NB4 (cell line): ENCODE measurements around the gene MAP7D2.

Source experiments
- DNase-seq: peaks from one replicate; pipeline ENCODE4 v3.0.0; 2010; ENCODE audit warnings: low read depth
- H3K4me3 ChIP-seq: one replicate; pipeline ENCODE4 v1.5.1; 2011; ENCODE audit warnings: mild to moderate bottlenecking, low read depth, low read length, moderate library complexity
- MYC ChIP-seq: IDR thresholded peaks from 2 replicates; pipeline ENCODE4 v1.6.1; 2011; ENCODE audit warnings: low read depth, low read length
- POLR2A ChIP-seq: IDR thresholded peaks from 2 replicates; pipeline ENCODE4 v1.6.1; 2011; ENCODE audit warnings: mild to moderate bottlenecking; ENCODE audit not compliant: insufficient read length; ENCODE audit errors: extremely low read depth
- TF ChIP-seq, protein P1 (sequence below): IDR thresholded peaks from 2 replicates; pipeline ENCODE4 v1.6.1; 2011; ENCODE audit warnings: low read depth, low read length
- TF ChIP-seq, protein P2 (sequence below): IDR thresholded peaks from one replicate; pipeline ENCODE4 v1.5.1; 2012; ENCODE audit warnings: low read depth, low read length

The MAP7D2 gene

GRCh38 chrX:20144491-20144890, 27.8 kb upstream of the MAP7D2 start:
- no peak overlapping the region for H3K4me3 ChIP-seq
- peak; percentile 38 for DNase-seq
- TF ChIP-seq, protein P1, sequence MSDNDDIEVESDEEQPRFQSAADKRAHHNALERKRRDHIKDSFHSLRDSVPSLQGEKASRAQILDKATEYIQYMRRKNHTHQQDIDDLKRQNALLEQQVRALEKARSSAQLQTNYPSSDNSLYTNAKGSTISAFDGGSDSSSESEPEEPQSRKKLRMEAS = no peak
- TF ChIP-seq MYC (no peak), POLR2A (no peak)
- TF ChIP-seq, protein P2, sequence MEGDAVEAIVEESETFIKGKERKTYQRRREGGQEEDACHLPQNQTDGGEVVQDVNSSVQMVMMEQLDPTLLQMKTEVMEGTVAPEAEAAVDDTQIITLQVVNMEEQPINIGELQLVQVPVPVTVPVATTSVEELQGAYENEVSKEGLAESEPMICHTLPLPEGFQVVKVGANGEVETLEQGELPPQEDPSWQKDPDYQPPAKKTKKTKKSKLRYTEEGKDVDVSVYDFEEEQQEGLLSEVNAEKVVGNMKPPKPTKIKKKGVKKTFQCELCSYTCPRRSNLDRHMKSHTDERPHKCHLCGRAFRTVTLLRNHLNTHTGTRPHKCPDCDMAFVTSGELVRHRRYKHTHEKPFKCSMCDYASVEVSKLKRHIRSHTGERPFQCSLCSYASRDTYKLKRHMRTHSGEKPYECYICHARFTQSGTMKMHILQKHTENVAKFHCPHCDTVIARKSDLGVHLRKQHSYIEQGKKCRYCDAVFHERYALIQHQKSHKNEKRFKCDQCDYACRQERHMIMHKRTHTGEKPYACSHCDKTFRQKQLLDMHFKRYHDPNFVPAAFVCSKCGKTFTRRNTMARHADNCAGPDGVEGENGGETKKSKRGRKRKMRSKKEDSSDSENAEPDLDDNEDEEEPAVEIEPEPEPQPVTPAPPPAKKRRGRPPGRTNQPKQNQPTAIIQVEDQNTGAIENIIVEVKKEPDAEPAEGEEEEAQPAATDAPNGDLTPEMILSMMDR = no peak

- DNase-seq = peak; percentile 56
- TF ChIP-seq, protein P2 = peak; percentile 6
- no peak for TF ChIP-seq MYC
- TF ChIP-seq, protein P1 = no peak
- TF ChIP-seq POLR2A = no peak
- H3K4me3 ChIP-seq = no peak overlapping the region
Observed at GRCh38 chrX:20143561-20143960, 26.9 kb upstream of the MAP7D2 start.

GRCh38 chrX:20143111-20143510, 26.4 kb upstream of the MAP7D2 start:
- no peak overlapping the region for H3K4me3 ChIP-seq
- TF ChIP-seq, protein P1 = no peak
- TF ChIP-seq MYC (no peak), POLR2A (no peak)
- TF ChIP-seq, protein P2 = no peak
- DNase-seq = no peak

DNA sequence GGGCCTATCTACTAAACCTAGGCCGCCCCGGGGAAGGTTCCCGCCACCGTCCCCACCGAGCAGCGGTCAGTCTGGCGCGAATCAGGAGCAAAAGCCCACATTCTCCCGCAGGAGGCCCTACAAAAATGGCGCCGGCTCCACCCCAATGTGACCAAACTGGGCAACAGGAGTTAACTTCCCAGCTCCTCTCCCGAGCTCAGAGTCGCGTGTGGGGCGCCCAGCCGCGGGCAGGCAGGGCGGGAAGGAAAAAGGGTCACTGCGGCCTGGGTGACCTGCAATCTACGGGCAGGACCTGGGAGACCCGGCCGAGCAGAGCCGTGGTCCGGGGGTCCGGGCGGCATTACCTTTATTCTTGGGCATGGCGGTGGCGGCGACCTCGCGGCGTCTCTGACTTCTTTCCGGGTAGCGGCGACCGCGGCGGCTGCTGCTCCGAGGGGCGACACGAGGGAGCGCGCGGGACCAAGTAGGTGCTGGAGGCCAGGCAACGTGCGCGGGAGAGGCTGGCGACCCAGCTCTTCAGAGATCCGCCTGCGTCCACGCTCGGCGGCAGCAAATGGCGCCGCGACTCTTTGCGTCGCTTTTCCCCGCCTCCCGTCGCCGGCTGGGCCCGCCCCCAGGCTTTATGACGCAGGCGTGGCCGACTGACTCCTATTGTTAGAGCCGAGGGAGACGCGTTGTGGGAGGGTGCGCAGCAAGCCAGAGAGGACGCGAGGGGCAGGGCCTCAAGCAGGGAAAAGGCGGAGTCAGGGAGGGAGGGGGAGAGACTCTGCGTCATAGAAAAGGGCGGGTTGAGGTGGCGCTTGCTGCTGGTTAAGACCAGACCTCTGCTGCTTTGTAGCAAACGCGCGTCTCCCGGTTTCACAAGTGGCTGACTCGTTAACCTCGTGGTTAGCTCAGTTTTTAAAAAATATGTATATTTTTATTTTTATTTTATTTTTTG, 24.8 kb upstream of the MAP7D2 start, which contains the start of gene EIF1AX:
TSS of gene EIF1AX (minus strand) at position 558 of the 940 bp plus-strand sequence. CDS start at position 360, 198 bp downstream.
- peak; percentile 97 for DNase-seq
- H3K4me3 ChIP-seq = peak within 1 kb of the TSS; percentile 95
- TF ChIP-seq MYC (peak; percentile 47), POLR2A (peak; percentile 55)
- TF ChIP-seq, protein P1 = no peak; the same call in none of the 2 replicates
- TF ChIP-seq, protein P2 = no peak

DNA sequence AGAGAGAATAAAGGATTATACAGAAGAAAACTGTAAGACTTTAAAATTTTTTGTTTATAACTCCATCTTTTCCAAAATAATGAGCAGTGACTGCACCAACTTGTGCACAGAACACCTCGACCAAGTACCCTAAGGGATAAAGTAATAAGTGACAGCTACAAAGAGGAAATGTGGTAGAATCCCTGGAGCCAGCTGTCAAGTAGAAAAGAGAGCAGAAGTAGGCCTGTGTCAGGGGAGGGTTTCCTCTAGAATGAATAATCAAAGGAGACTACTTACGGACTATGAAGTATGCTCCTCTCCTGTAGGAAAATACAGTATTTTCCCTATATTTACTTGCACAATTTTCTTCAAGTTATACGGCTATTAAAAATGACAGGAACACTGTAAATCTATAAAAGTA, 23.7 kb upstream of the MAP7D2 start:
- TF ChIP-seq, protein P2 = no peak
- TF ChIP-seq MYC = no peak
- TF ChIP-seq, protein P1 = no peak
- no peak for TF ChIP-seq POLR2A
- peak overlapping the region; percentile 95 for H3K4me3 ChIP-seq
- peak; percentile 58 for DNase-seq
